GM19351 (cell line): ENCODE results near the gene ROR2.
"Not testable (repeated sequence)": the region's sequence is repeated elsewhere in the genome, so short reads cannot be mapped to it uniquely, and the experiment has no call there.

Experiments
- ATAC-seq: cut with Tn5 transposase; IDR thresholded peaks from one replicate; pipeline ENCODE4 v1.9.1; 2021; ENCODE audit warnings: mild to moderate bottlenecking, moderate library complexity; ENCODE audit not compliant: unreplicated experiment

The ROR2 gene

GRCh38 chr9:91949946-91950664 is at the start of gene ROR2:
ROR2 (minus strand) TSS chr9:91950228.
- no peak for ATAC-seq

GRCh38 chr9:91995000-91995655 is 45.1 kb upstream of the ROR2 start:
- ATAC-seq: no peak

GRCh38 chr9:91994422-91994821 is 44.4 kb upstream of the ROR2 start:
- no peak for ATAC-seq

- ATAC-seq: no peak
Measured at GRCh38 chr9:91992461-91993041, 42.5 kb upstream of the ROR2 start.

- ATAC-seq: no peak
Measured at GRCh38 chr9:91991721-91992341, 41.8 kb upstream of the ROR2 start.

- no peak for ATAC-seq
Measured at GRCh38 chr9:91986248-91986647, 36.2 kb upstream of the ROR2 start.

GRCh38 chr9:91985692-91986091 is 35.7 kb upstream of the ROR2 start:
- no peak for ATAC-seq

- no peak for ATAC-seq
Measured at GRCh38 chr9:91978740-91979414, 28.8 kb upstream of the ROR2 start.

- ATAC-seq: not testable (repeated sequence)
Measured at GRCh38 chr9:91975254-91975653, 25.2 kb upstream of the ROR2 start.

GRCh38 chr9:91972711-91973110 is 22.7 kb upstream of the ROR2 start:
- no peak for ATAC-seq

GRCh38 chr9:91972076-91972626 is 22.1 kb upstream of the ROR2 start:
- no peak for ATAC-seq

- no peak for ATAC-seq
Measured at GRCh38 chr9:91967259-91967658, 17.2 kb upstream of the ROR2 start.

- ATAC-seq: no peak
Measured at GRCh38 chr9:91966503-91966902, 16.5 kb upstream of the ROR2 start.

- ATAC-seq: no peak
Measured at GRCh38 chr9:91963711-91964240, 13.7 kb upstream of the ROR2 start.

GRCh38 chr9:91960367-91960766 is 10.3 kb upstream of the ROR2 start:
- no peak for ATAC-seq

GRCh38 chr9:91958174-91958573 is 8.1 kb upstream of the ROR2 start:
- no peak for ATAC-seq

- ATAC-seq: no peak
Measured at GRCh38 chr9:91954841-91955471, 4.9 kb upstream of the ROR2 start.

- no peak for ATAC-seq
Measured at GRCh38 chr9:91953718-91954117, 3.7 kb upstream of the ROR2 start.

- ATAC-seq: no peak
Measured at GRCh38 chr9:91951944-91952520, 2.0 kb upstream of the ROR2 start.

- no peak for ATAC-seq
Measured at GRCh38 chr9:91949392-91949945, 559 bp downstream of the ROR2 start.
